Fibroblast of lung (primary cell): ENCODE results near the gene MILR1.

Source experiments
- CTCF ChIP-seq, 2 donors: IDR thresholded peaks in 1 of 2; conservative IDR thresholded peaks in 1 of 2; 1 replicate in 1 of 2; 2 replicates in 1 of 2; pipeline ENCODE4 v1.5.1; 2011 to 2012; ENCODE audit warnings: low read length in 2 of 2, control low read depth in 1 of 2, inconsistent platforms in 1 of 2, low read depth in 1 of 2, mild to moderate bottlenecking in 1 of 2
- EZH2 ChIP-seq: IDR thresholded peaks from 2 replicates; pipeline ENCODE4 v1.5.1; 2012; ENCODE audit warnings: low read length, control low read depth, mild to moderate bottlenecking; ENCODE audit errors: missing control alignments

GRCh38 chr17:64470625-64471024, 21.7 kb downstream of the MILR1 start:
- TF ChIP-seq EZH2 (no peak), CTCF (conservative IDR thresholded peaks at IDR 0.05 in 1 of 2, IDR thresholded peaks at IDR 0.05 in 1 of 2; ENCODE audit: low read depth in 1 of 2, low read length in 2 of 2) (no peak)
